Fibroblast of villous mesenchyme (primary cell): ENCODE measurements around the gene CSTPP1. TPM values are rescaled to one million over a fixed set of nuclear protein-coding genes. Genes with fewer than 3 reads are reported as not detected.

Source experiments
- DNase-seq: peaks from one replicate; pipeline ENCODE4 v3.0.0-alpha.2; 2010; ENCODE audit warnings: low read depth
- H3K4me3 ChIP-seq: 2 replicates; pipeline ENCODE4 v1.5.1; 2011; ENCODE audit warnings: low read depth, mild to moderate bottlenecking, low read length
- total RNA-seq: library from RNA; depleted of rRNA; stranded (reverse); fragments of >200 nt; gene quantifications from 2 replicates; pipeline ENCODE4 v1.2.3, GENCODE V29; 2012
- TF ChIP-seq, protein P1 (sequence below): IDR thresholded peaks from 2 replicates; pipeline ENCODE4 v1.5.1; 2012; ENCODE audit warnings: low read depth, mild to moderate bottlenecking, low read length; ENCODE audit not compliant: insufficient read depth

The CSTPP1 gene
- total RNA-seq, 1 donor = 30.2 TPM

DNA sequence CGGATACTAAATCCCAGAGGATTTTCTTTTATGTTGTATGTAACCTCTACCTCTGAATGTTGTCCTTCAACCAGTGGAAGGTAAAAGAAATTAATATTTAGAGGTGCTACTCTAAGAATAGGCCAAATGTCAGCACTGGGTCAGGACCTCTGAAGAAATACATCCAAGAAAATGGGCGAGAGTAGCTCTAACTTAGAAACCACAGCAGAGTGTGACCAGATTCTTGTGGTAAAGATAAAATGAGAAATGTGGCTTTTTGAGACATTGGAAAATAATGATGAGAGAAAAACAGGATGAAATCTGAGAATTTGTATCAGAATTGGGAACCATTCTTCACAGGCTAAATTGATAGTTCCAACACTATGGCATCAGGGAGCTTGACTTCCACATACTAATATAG lies 63.5 kb downstream of the CSTPP1 start:
- no peak for DNase-seq
- TF ChIP-seq, protein P1, sequence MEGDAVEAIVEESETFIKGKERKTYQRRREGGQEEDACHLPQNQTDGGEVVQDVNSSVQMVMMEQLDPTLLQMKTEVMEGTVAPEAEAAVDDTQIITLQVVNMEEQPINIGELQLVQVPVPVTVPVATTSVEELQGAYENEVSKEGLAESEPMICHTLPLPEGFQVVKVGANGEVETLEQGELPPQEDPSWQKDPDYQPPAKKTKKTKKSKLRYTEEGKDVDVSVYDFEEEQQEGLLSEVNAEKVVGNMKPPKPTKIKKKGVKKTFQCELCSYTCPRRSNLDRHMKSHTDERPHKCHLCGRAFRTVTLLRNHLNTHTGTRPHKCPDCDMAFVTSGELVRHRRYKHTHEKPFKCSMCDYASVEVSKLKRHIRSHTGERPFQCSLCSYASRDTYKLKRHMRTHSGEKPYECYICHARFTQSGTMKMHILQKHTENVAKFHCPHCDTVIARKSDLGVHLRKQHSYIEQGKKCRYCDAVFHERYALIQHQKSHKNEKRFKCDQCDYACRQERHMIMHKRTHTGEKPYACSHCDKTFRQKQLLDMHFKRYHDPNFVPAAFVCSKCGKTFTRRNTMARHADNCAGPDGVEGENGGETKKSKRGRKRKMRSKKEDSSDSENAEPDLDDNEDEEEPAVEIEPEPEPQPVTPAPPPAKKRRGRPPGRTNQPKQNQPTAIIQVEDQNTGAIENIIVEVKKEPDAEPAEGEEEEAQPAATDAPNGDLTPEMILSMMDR = no peak

DNA sequence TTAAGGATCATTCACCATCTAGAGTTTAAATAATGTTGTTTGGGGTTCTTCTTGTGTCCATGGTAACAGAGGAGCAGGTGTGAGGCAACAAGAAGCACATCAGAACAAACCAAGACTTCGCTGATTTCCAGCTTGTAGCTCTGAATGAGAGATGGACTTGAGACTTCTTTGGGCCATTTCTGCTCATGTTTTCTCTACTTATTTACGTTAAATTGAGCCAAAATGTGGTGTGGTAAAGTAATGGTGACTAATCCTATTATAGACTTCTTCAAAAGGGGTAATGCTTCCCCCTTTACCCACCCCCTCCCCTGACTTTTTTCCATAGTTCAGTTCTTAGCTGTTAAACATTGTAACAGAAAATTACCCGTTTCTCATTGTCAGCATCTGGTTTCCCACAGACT lies 65.2 kb downstream of the CSTPP1 start:
- DNase-seq = no peak
- H3K4me3 ChIP-seq = no peak overlapping the region
- TF ChIP-seq, protein P1 = no peak

More for the DNA sequence above, 63.5 kb downstream of the CSTPP1 start:
- no peak overlapping the region for H3K4me3 ChIP-seq

DNA sequence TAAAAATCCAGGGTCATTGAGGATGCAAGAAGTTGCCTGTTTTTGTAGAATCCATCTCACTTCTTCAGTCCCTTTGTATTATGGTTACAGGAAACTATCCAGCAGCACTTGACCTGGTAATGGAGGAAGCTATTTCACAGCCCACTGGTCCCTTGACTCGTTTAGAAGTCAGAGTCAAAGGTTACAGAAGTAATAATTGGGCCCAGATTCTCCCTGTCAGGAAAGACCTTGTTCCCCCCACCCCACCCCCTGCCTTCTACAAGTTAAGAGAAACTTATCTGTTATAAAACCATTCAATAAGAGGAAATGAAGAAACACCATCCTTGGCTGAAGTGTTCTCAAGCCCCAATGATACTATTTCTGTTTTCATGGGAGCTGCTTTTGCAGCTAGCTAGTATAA lies 65.8 kb downstream of the CSTPP1 start:
- TF ChIP-seq, protein P1 = no peak
- H3K4me3 ChIP-seq = no peak overlapping the region
- DNase-seq = no peak

DNA sequence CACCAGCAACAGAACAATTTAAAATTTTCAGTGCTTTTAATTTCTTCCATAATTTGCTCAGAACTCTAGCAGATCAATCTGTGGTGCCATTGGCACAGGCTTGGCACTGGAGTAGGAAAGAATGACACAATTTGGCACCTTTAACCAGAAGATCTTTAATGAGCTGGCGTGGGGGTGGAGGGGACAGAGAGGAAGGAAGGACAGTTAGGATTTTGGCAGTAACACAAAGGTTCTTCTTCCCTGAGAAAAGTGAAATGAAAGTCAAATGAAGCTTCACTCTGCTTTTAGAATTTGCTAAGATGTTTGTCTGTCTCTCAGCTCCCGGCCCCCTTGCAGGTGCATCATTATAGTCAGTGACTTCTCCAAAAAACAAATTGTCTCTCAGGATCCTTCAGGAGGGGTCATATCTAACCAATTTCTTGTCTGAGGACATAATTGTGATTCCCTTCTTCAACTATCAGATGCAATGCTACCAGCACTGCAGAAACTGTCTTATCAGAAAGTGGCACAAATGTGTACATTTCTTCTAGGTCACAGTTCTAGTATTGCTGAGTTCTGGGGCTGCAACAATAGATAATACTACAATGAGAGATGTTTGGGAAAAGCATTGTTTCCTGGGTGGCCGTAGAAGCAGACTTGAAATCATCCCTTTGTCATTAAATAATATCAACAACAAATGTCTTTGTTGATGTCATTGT lies 66.8 kb downstream of the CSTPP1 start:
- no peak for DNase-seq
- TF ChIP-seq, protein P1 = no peak
- no peak overlapping the region for H3K4me3 ChIP-seq

DNA sequence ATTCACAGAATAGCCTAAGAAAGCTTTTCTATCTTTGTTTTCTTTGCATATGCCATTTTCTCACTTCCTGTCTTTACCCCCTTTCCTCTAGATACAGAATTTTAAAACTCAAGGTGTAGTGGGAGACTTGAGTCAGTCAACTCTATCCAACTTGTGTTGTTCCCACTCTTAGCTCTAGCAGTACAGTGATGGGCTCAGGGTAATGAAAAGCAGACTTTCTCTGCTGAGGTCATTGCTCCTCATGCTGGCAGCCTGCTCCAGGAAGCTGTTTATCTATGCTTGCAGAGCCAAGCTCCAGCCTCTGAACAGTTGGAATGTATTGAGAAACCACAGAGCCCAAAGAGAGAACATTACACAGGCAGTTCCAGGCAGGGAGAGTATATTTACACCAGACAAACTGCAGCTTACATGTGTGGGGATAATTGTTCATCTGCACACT lies 68.1 kb downstream of the CSTPP1 start:
- no peak overlapping the region for H3K4me3 ChIP-seq
- TF ChIP-seq, protein P1 = no peak
- peak; percentile 99 for DNase-seq

DNA sequence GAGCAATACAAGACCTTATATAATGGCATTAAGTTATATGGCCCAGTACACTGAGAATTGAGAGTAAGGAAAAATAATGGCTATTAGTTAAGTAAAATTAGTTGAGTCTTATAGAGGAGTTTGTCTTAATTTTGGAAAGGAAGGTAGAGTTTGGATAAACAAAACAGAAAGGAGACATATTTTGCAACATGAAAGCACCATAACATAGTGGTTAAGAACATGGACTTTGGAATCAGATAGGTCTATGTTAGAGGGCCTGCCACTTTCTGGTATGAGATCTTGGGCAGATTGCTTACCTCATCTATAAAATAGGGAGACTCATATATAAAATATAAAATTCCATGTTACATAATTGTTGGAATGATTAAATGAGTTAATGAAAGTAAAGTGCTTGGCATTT lies 68.9 kb downstream of the CSTPP1 start:
- no peak overlapping the region for H3K4me3 ChIP-seq
- DNase-seq = no peak
- TF ChIP-seq, protein P1 = no peak

DNA sequence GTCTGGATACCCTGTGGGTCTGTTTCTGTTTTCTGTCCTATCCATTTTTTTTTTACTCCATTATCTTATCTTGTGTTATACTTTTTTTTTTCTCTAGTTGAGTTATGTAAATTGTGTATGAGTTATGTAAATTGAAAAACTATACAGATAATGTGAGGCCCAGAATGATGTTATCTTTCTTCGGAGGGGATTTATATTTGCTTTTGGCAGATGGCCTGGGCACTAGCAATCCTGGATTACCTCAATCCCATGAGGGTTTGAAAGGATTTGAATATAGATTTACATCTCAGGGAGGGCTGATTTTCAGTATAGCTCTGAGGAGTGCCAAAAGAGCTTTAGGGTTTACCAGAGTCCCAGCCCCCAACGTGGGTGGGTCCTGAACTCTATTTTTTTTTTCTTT lies 71.0 kb downstream of the CSTPP1 start:
- TF ChIP-seq, protein P1 = no peak
- H3K4me3 ChIP-seq = no peak overlapping the region
- DNase-seq = peak; percentile 90
